H1 (cell line): ENCODE data around the gene PPP1CB. TPM values are rescaled to one million over a fixed set of nuclear protein-coding genes. Genes with fewer than 3 reads are reported as not detected.

Source experiments
- CTCF ChIA-PET: fragments of 300-600 bp; sonication (Branson Sonifier 250); formaldehyde crosslinking; loops from one replicate; lab custom pipeline; 2021; ENCODE audit not compliant: partially characterized antibody; lab: Charles Lee
- POLR2A ChIA-PET: fragments of 300-600 bp; sonication (Branson Sonifier 250); formaldehyde crosslinking; loops from one replicate; lab custom pipeline; 2021; ENCODE audit warnings: inconsistent platforms; ENCODE audit not compliant: partially characterized antibody; lab: Charles Lee
- DNase-seq, 2 experiments: peaks; one replicate each; pipeline versions ENCODE4 v3.0.0 to v3.0.0-alpha.2; 2010 to 2022; ENCODE audit warnings: low spot score in 2 of 2, low read depth in 1 of 2, mixed read lengths in 1 of 2
- FAIRE-seq: peaks from 2 replicates; lab custom pipeline; 2011; peaks lifted over from hg19 to GRCh38; lab: Jason Lieb, UNC
- H2AFZ ChIP-seq: 2 replicates; pipeline ENCODE4 v1.8.1; 2012; ENCODE audit warnings: low read length, inconsistent platforms
- H2AK5ac ChIP-seq: 2 replicates; pipeline ENCODE4 v1.6.1; 2013; ENCODE audit warnings: low read depth, low read length
- H2BK120ac ChIP-seq: replicated peaks from 2 replicates; pipeline ENCODE3; 2013; ENCODE audit warnings: low read depth, low read length, inconsistent platforms
- H2BK12ac ChIP-seq: 2 replicates; pipeline ENCODE4 v1.6.1; 2013; ENCODE audit warnings: low read depth, low read length
- H2BK15ac ChIP-seq: 2 replicates; pipeline ENCODE4 v1.6.1; 2013; ENCODE audit warnings: low read length
- H2BK20ac ChIP-seq: 2 replicates; pipeline ENCODE4 v1.6.1; 2013; ENCODE audit warnings: low read length
- H2BK5ac ChIP-seq: 2 replicates; pipeline ENCODE4 v1.6.1; 2013; ENCODE audit warnings: low read depth, low read length
- H3K14ac ChIP-seq: 2 replicates; pipeline ENCODE4 v1.6.1; 2013; ENCODE audit warnings: inconsistent platforms; ENCODE audit not compliant: insufficient read length
- H3K18ac ChIP-seq: 2 replicates; pipeline ENCODE4 v1.6.1; 2013; ENCODE audit warnings: low read length; ENCODE audit errors: extremely low read depth
- H3K23ac ChIP-seq: 2 replicates; pipeline ENCODE4 v1.6.1; 2013; ENCODE audit warnings: inconsistent platforms; ENCODE audit not compliant: insufficient read length
- H3K23me2 ChIP-seq: 2 replicates; pipeline ENCODE4 v1.6.1; 2013; ENCODE audit warnings: low read depth, low read length
- H3K27ac ChIP-seq: 2 replicates; pipeline ENCODE4 v1.6.1; 2011; ENCODE audit warnings: low read depth, low read length, inconsistent platforms
- H3K27me3 ChIP-seq, 4 experiments: replicated peaks in 1 of 4; 1 replicate in 1 of 4; 2 replicates in 3 of 4; pipeline versions ENCODE4 v1.6.1 to v1.8.1; 2011 to 2013; ENCODE audit warnings: low read length in 3 of 4, mild to moderate bottlenecking in 3 of 4, inconsistent platforms in 2 of 4, mixed read lengths in 2 of 4, moderate library complexity in 1 of 4; ENCODE audit not compliant: control insufficient read depth in 3 of 4, insufficient read depth in 3 of 4; ENCODE audit errors: extremely low read depth in 1 of 4
- H3K36me3 ChIP-seq, 4 experiments: 2 replicates each; pipeline versions ENCODE4 v1.6.1 to v1.8.1; 2011 to 2013; ENCODE audit warnings: mild to moderate bottlenecking in 4 of 4, low read length in 3 of 4, moderate library complexity in 2 of 4, control low read depth in 1 of 4, inconsistent platforms in 1 of 4; ENCODE audit not compliant: insufficient read depth in 4 of 4, control insufficient read depth in 2 of 4
- H3K4ac ChIP-seq: replicated peaks from 2 replicates; pipeline ENCODE3; 2013; ENCODE audit warnings: low read length, low read depth, mixed read lengths, inconsistent platforms; ENCODE audit not compliant: insufficient read length
- H3K4me1 ChIP-seq, 4 experiments: replicated peaks in 1 of 4; 1 replicate in 1 of 4; 2 replicates in 3 of 4; pipeline versions ENCODE4 v1.6.1 to v1.8.1; 2011 to 2013; ENCODE audit warnings: low read length in 3 of 4, inconsistent platforms in 2 of 4, mixed read lengths in 1 of 4; ENCODE audit not compliant: insufficient read depth in 4 of 4, control insufficient read depth in 3 of 4
- H3K4me2 ChIP-seq, 2 experiments: 2 replicates each; pipeline versions ENCODE4 v1.6.1 to v1.8.1; 2011 to 2013; ENCODE audit warnings: low read depth in 2 of 2, low read length in 2 of 2, control low read depth in 1 of 2, inconsistent platforms in 1 of 2, mild to moderate bottlenecking in 1 of 2; ENCODE audit not compliant: insufficient read depth in 1 of 2
- H3K4me3 ChIP-seq, 4 experiments: fragments of 200-600, 300-600 bp in 1 of 4; sonication (generic), shearing (Covaris generic), sonication (Bioruptor Twin) in 1 of 4; 2 replicates each; pipeline versions ENCODE4 v1.5.1 to v1.8.1; 2011 to 2016; ENCODE audit warnings: low read length in 4 of 4, low read depth in 3 of 4, control low read depth in 2 of 4, inconsistent platforms in 2 of 4, mild to moderate bottlenecking in 2 of 4, mixed read lengths in 1 of 4, moderate library complexity in 1 of 4; ENCODE audit not compliant: insufficient read depth in 2 of 4; ENCODE audit errors: extremely low read depth in 1 of 4
- H3K56ac ChIP-seq: replicated peaks from 2 replicates; pipeline ENCODE3; 2013; ENCODE audit warnings: low read depth, mild to moderate bottlenecking, mixed read lengths, low read length, inconsistent platforms; ENCODE audit not compliant: insufficient read length
- H3K79me1 ChIP-seq: 2 replicates; pipeline ENCODE4 v1.6.1; 2013; ENCODE audit warnings: low read depth, low read length, control low read depth
- H3K79me2 ChIP-seq, 2 experiments: 2 replicates each; pipeline versions ENCODE4 v1.6.1 to v1.8.1; 2012 to 2013; ENCODE audit warnings: low read length in 2 of 2, mild to moderate bottlenecking in 2 of 2, inconsistent platforms in 1 of 2; ENCODE audit not compliant: insufficient read depth in 2 of 2, control insufficient read depth in 1 of 2
- H3K9ac ChIP-seq, 4 experiments: replicated peaks in 1 of 4; 1 replicate in 1 of 4; 2 replicates in 3 of 4; pipeline versions ENCODE4 v1.6.1 to v1.8.1; 2011 to 2013; ENCODE audit warnings: low read depth in 3 of 4, low read length in 3 of 4, control low read depth in 2 of 4, mild to moderate bottlenecking in 2 of 4, moderate library complexity in 2 of 4, inconsistent platforms in 1 of 4; ENCODE audit errors: extremely low read depth in 1 of 4
- H3K9me3 ChIP-seq, 2 experiments: 2 replicates each; pipeline versions ENCODE4 v1.6.1 to v1.8.1; 2012 to 2013; ENCODE audit warnings: mild to moderate bottlenecking in 2 of 2, moderate library complexity in 2 of 2, control low read depth in 1 of 2, inconsistent platforms in 1 of 2, low read depth in 1 of 2, low read length in 1 of 2, mixed read lengths in 1 of 2; ENCODE audit not compliant: insufficient read depth in 2 of 2
- H4K20me1 ChIP-seq, 2 experiments: replicated peaks in 1 of 2; 2 replicates each; pipeline versions ENCODE3 to v1.8.1; 2011 to 2013; ENCODE audit warnings: inconsistent platforms in 2 of 2, low read length in 2 of 2, mild to moderate bottlenecking in 1 of 2; ENCODE audit not compliant: insufficient read depth in 2 of 2, control insufficient read depth in 1 of 2
- H4K5ac ChIP-seq: 2 replicates; pipeline ENCODE4 v1.6.1; 2013; ENCODE audit warnings: low read length, low read depth, mixed read lengths, inconsistent platforms; ENCODE audit not compliant: insufficient read length
- H4K8ac ChIP-seq: 2 replicates; pipeline ENCODE4 v1.8.0; 2013; ENCODE audit warnings: mild to moderate bottlenecking, moderate library complexity, low read length, inconsistent platforms; ENCODE audit not compliant: insufficient read depth; ENCODE audit errors: extremely low read depth
- H4K91ac ChIP-seq: replicated peaks from 2 replicates; pipeline ENCODE3; 2013; ENCODE audit warnings: low read length, mixed read lengths, inconsistent platforms; ENCODE audit not compliant: insufficient read length
- ASH2L ChIP-seq: fragments of 200-600, 300-600 bp; sonication (generic); IDR thresholded peaks from one replicate; pipeline ENCODE4 v1.7.1; 2017; ENCODE audit warnings: low read length
- BACH1 ChIP-seq: IDR thresholded peaks from 2 replicates; pipeline ENCODE4 v1.6.1; 2012; ENCODE audit warnings: low read length, improper control_type of control experiment
- CHD1 ChIP-seq: IDR thresholded peaks from 2 replicates; pipeline ENCODE4 v1.6.1; 2012; ENCODE audit warnings: low read depth, low read length, improper control_type of control experiment
- EP300 ChIP-seq, 2 experiments: IDR thresholded peaks; 1 replicate in 1 of 2; 2 replicates in 1 of 2; pipeline ENCODE4 v1.6.1; 2011 to 2012; ENCODE audit warnings: low read depth in 2 of 2, low read length in 2 of 2, mild to moderate bottlenecking in 2 of 2, borderline replicate concordance in 1 of 2, inconsistent platforms in 1 of 2, moderate library complexity in 1 of 2
- FOSL1 ChIP-seq: IDR thresholded peaks from 2 replicates; pipeline ENCODE4 v1.6.1; 2011; ENCODE audit warnings: mild to moderate bottlenecking, low read depth, low read length, moderate library complexity; ENCODE audit not compliant: insufficient read depth
- JUND ChIP-seq: IDR thresholded peaks from 2 replicates; pipeline ENCODE4 v1.6.1; 2011; ENCODE audit warnings: mild to moderate bottlenecking, improper control_type of control experiment, low read length
- KDM1A ChIP-seq: fragments of 200-600, 300-600 bp; sonication (generic); IDR thresholded peaks from 2 replicates; pipeline ENCODE4 v1.7.1; 2016; ENCODE audit warnings: mild to moderate bottlenecking, low read length, borderline replicate concordance
- KDM5A ChIP-seq: fragments of 200-600 bp; IDR thresholded peaks from 2 replicates; pipeline ENCODE4 v1.7.1; 2012; ENCODE audit warnings: mild to moderate bottlenecking, low read length, inconsistent platforms, mixed read lengths
- NANOG ChIP-seq: IDR thresholded peaks from 2 replicates; pipeline ENCODE4 v1.6.1; 2011; ENCODE audit warnings: low read length, low read depth, mild to moderate bottlenecking, inconsistent platforms; ENCODE audit not compliant: insufficient read depth, poor library complexity, severe bottlenecking
- NRF1 ChIP-seq: IDR thresholded peaks from 2 replicates; pipeline ENCODE4 v1.6.1; 2011; ENCODE audit warnings: mild to moderate bottlenecking, low read depth, low read length, improper control_type of control experiment
- POLR2AphosphoS5 ChIP-seq: IDR thresholded peaks from 2 replicates; pipeline ENCODE4 v1.6.1; 2011; ENCODE audit warnings: low read depth, low read length
- RFX5 ChIP-seq: IDR thresholded peaks from 2 replicates; pipeline ENCODE4 v1.6.1; 2011; ENCODE audit warnings: low read depth, low read length, improper control_type of control experiment, borderline replicate concordance
- SIX5 ChIP-seq: IDR thresholded peaks from 2 replicates; pipeline ENCODE4 v1.6.1; 2011; ENCODE audit warnings: mild to moderate bottlenecking, low read depth, low read length
- SP2 ChIP-seq: IDR thresholded peaks from 2 replicates; pipeline ENCODE4 v1.6.1; 2012; ENCODE audit warnings: mild to moderate bottlenecking, low read length, inconsistent platforms
- TAF7 ChIP-seq: optimal IDR thresholded peaks from 2 replicates; pipeline ENCODE3; 2011; ENCODE audit warnings: low read depth, mild to moderate bottlenecking, inconsistent platforms, low read length, moderate library complexity, borderline replicate concordance
- TCF12 ChIP-seq: IDR thresholded peaks from 2 replicates; pipeline ENCODE4 v1.6.1; 2011; ENCODE audit warnings: low read depth, mild to moderate bottlenecking, low read length
- WGBS, 2 experiments: shearing (Covaris generic) in 1 of 2; methylation state at CpG; one replicate each; pipeline versions ENCODE4 v1.1.6 to v1.1.7; 2013 to 2015; ENCODE audit warnings: low lambda C conversion rate in 2 of 2, mixed read lengths in 2 of 2, inconsistent platforms in 1 of 2, low coverage in 1 of 2, missing lambda C conversion rate in 1 of 2; ENCODE audit not compliant: insufficient replicate concordance in 2 of 2, insufficient coverage in 1 of 2, insufficient read length in 1 of 2; ENCODE audit errors: extremely low coverage in 1 of 2, missing lambda C conversion rate in 1 of 2; 5-methylcytosine and 5-hydroxymethylcytosine counted together
- polyA plus RNA-seq, 7 experiments: library from polyadenylated mRNA; depleted of rRNA in 3 of 7; stranded (reverse) in 5 of 7; unstranded in 2 of 7; fragments of >200 nt in 5 of 7; fragments of 200-250 nt in 2 of 7; gene quantifications; 1 replicate in 5 of 7; 2 replicates in 1 of 7; 4 replicates in 1 of 7; pipeline versions ENCODE4 v1.2.1 to v1.2.3, GENCODE V29; 2011 to 2013; ENCODE audit warnings: missing spikeins in 2 of 7, mixed read lengths in 2 of 7
- total RNA-seq: library from RNA; stranded (reverse); fragmentation: NEBNext Ultra II Directional; extraction: Animal tissue kit (Norgen Biotek cat#: 25700); gene quantifications from 2 replicates; pipeline ENCODE4 v1.2.1, GENCODE V29; 2021

Gene PPP1CB
- total and polyA plus RNA-seq, 2 of the 8 experiments (the other 6 are each of a cell fraction or from before 2014, with no cell fraction given): 30.7 to 158 TPM

DNA sequence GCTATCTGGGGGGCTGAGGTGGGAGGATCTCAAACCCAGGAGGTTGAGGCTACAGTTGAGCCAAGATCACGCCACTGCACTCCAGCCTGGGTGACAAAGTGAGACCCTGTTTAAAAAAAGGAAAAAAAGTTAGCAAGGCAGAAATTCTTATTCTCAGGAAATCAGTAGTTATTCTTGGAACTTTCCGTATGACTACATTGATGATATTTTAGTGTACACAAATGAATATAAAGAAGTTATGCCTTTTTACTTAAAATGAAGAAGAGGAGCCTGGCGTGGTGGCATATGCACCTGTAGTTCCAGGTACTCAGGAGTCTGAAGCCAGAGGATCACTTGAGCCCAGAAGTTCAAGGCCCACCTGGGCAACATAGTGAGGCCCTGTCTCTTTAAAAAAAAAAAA lies 66.4 kb downstream of the PPP1CB start:
- Histone ChIP-seq H4K8ac (no peak overlapping the region), H2AFZ (no peak overlapping the region), H2BK12ac (no peak overlapping the region), H3K9me3 (no peaks in the 10 kb centered on the region), H3K4ac (no peak overlapping the region), H4K5ac (no peak overlapping the region), H3K36me3 (no peaks in the 10 kb centered on the region), H4K91ac (no peak overlapping the region), H3K4me3 (no peak overlapping the region), H2AK5ac (no peak overlapping the region), H3K9ac (no peak overlapping the region), H3K23me2 (no peaks in the 10 kb centered on the region; the same call in 1 of the 2 replicates), H3K79me2 (no peaks in the 10 kb centered on the region), H2BK120ac (no peak overlapping the region), H3K18ac (no peak overlapping the region), H2BK15ac (no peak overlapping the region), H2BK20ac (no peak overlapping the region), H3K56ac (no peak overlapping the region), H3K14ac (no peak overlapping the region), H3K4me1 (no peaks in the 10 kb centered on the region), H4K20me1 (no peaks in the 10 kb centered on the region), H3K23ac (no peak overlapping the region), H2BK5ac (no peak overlapping the region), H3K27ac (no peak overlapping the region), H3K4me2 (no peak overlapping the region), H3K79me1 (no peaks in the 10 kb centered on the region), H3K27me3 (no peaks in the 10 kb centered on the region)
- ChIA-PET POLR2A (interaction anchor here (0.7 kb wide), 1 partner anchor 8 kb away, joined by 3 read pairs; no protein-coding TSS in a partner anchor), CTCF (no interaction called here)
- FAIRE-seq (no peak), DNase-seq (no peak)
- WGBS, 2 experiments: 90% methylated on average over 3 of the region's 3 CpGs; no CpG with 5 or more reads in 1 of the 2 experiments
- TF ChIP-seq JUND (no peak), EP300 (IDR thresholded peaks at IDR 0.05; ENCODE audit: borderline replicate concordance in 1 of 2, low read depth in 2 of 2, low read length in 2 of 2) (no peak), TCF12 (no peak), TAF7 (no peak), POLR2AphosphoS5 (no peak), FOSL1 (no peak), KDM1A (no peak), SIX5 (no peak), NANOG (no peak), KDM5A (no peak), RFX5 (no peak), ASH2L (no peak), BACH1 (no peak), NRF1 (no peak), CHD1 (no peak), SP2 (no peak)
